HG02981 (cell line): ENCODE results near the gene ZNF592.
"Not testable (repeated sequence)": the region's sequence is repeated elsewhere in the genome, so short reads cannot be mapped to it uniquely, and the experiment has no call there.

ENCODE experiments used
- ATAC-seq: cut with Tn5 transposase; IDR thresholded peaks from one replicate; pipeline ENCODE4 v1.9.1; 2021; ENCODE audit warnings: mild to moderate bottlenecking, moderate library complexity; ENCODE audit not compliant: unreplicated experiment

The ZNF592 gene

GRCh38 chr15:84845631-84846030 lies 97.2 kb downstream of the ZNF592 start:
- ATAC-seq, result not testable (repeated sequence)

- ATAC-seq, result no peak
Measured at GRCh38 chr15:84846269-84846668, 97.9 kb downstream of the ZNF592 start.

DNA sequence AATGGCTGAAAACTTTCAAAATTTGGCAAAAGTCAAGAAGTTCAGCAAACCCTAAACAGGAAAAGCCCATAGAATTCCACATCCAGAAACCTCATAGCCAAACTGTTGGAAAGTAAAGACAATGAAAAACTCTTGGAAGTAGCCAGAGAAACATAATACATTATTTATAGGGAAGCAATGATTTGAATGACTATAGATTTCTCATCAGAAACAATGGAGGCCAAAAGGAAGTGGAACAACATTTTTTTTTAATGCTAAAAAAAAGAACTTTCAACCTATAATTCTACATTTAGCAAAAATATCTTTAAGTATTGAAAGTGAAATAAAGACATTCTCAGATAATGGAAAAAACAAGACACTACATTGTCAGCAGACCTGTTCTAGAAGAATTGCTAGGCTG lies 99.0 kb downstream of the ZNF592 start:
- ATAC-seq, result no peak

GRCh38 chr15:84852212-84852611 lies 103.8 kb downstream of the ZNF592 start:
- no peak for ATAC-seq

- ATAC-seq, result no peak
Measured at GRCh38 chr15:84855136-84855535, 106.7 kb downstream of the ZNF592 start.

- no peak for ATAC-seq
Measured at GRCh38 chr15:84855765-84856164, 107.4 kb downstream of the ZNF592 start.
